Right ventricle myocardium inferior (tissue), 1 donor: ENCODE results near the gene EIF4G2. TPM values are rescaled to one million over a fixed set of nuclear protein-coding genes. Genes with fewer than 3 reads are reported as not detected.

Experiments used
- ATAC-seq: fragments of 200-7000 bp; cut with Tn5 transposase; one replicate; pipeline ENCODE4 v1.9.1; 2020; ENCODE audit warnings: mild to moderate bottlenecking, moderate library complexity
- DNase-seq: peaks from one replicate; pipeline ENCODE4 v3.0.0; 2021; ENCODE audit errors: missing footprints
- intact Hi-C: fragments of 100-400 bp; cut with DNase I; formaldehyde crosslinking; loops from one replicate; pipeline ENCODE4 v1.11.0; 2022
- total RNA-seq: library from RNA; stranded (reverse); fragmentation: NEBNext Ultra II Directional; extraction: Animal tissue kit (Norgen Biotek cat#: 25700); gene quantifications from one replicate; pipeline ENCODE4 v1.2.1, GENCODE V29; 2021
- donor health status: DM: no; HTN: yes; CAD: no; lungs with severe emphysema.

EIF4G2 gene
- total RNA-seq, 1 donor from 2014 or later: 752 TPM

- ATAC-seq (no peak), DNase-seq (no peak)
- intact Hi-C loops: no loop called here
These were observed 9.9 kb upstream of the EIF4G2 start for GRCh38 chr11:10818594-10818993.

- intact Hi-C loops: no loop called here
- no peak for ATAC-seq
These were observed 5.2 kb upstream of the EIF4G2 start for GRCh38 chr11:10813945-10814344.

GRCh38 chr11:10809373-10810160 is 841 bp upstream of the EIF4G2 start:
- intact Hi-C loops: loop anchor here (1.0 to 5.0 kb wide), 5 partner anchors 42 to 123 kb away; partner anchors contain the start of gene ZBED5
- DNase-seq: peak; percentile 69
- ATAC-seq: peak; percentile 47

More at GRCh38 chr11:10813945-10814344, 5.2 kb upstream of the EIF4G2 start:
- no peak for DNase-seq

GRCh38 chr11:10808235-10808552 is 532 bp downstream of the EIF4G2 start:
- ATAC-seq: peak; percentile 12
- intact Hi-C loops: loop anchor here (2.0 to 5.0 kb wide), 3 partner anchors 41 to 124 kb away; no protein-coding TSS in a partner anchor
- peak; percentile 71 for DNase-seq

- ATAC-seq: peak; percentile 29
- DNase-seq: peak; percentile 84
- intact Hi-C loops: loop anchor here (2.0 to 5.0 kb wide), 3 partner anchors 40 to 125 kb away; no protein-coding TSS in a partner anchor
These were observed 1.1 kb downstream of the EIF4G2 start for GRCh38 chr11:10807493-10808234.

- ATAC-seq (no peak), DNase-seq (no peak)
- intact Hi-C loops: loop anchor here (5.0 kb wide), 2 partner anchors 39 to 126 kb away; no protein-coding TSS in a partner anchor
These were observed 2.5 kb downstream of the EIF4G2 start for GRCh38 chr11:10806206-10806605.

GRCh38 chr11:10805741-10806140 is 3.0 kb downstream of the EIF4G2 start:
- intact Hi-C loops: loop anchor here (5.0 kb wide), 2 partner anchors 38 to 127 kb away; no protein-coding TSS in a partner anchor
- no peak for ATAC-seq
- no peak for DNase-seq

GRCh38 chr11:10803676-10804075 is 5.0 kb downstream of the EIF4G2 start:
- DNase-seq (no peak), ATAC-seq (no peak)
- intact Hi-C loops: no loop called here

GRCh38 chr11:10800292-10800691 is 8.4 kb downstream of the EIF4G2 start:
- no peak for DNase-seq
- intact Hi-C loops: no loop called here
- ATAC-seq: no peak

GRCh38 chr11:10798330-10798928 is 10.3 kb downstream of the EIF4G2 start:
- ATAC-seq: no peak
- intact Hi-C loops: no loop called here
- no peak for DNase-seq

- ATAC-seq (no peak), DNase-seq (no peak)
- intact Hi-C loops: no loop called here
These were observed 11.2 kb downstream of the EIF4G2 start for GRCh38 chr11:10797531-10797930.

- intact Hi-C loops: no loop called here
- DNase-seq: no peak
- no peak for ATAC-seq
These were observed 11.7 kb downstream of the EIF4G2 start for GRCh38 chr11:10797001-10797400.

- no peak for ATAC-seq
- no peak for DNase-seq
- intact Hi-C loops: no loop called here
These were observed 12.5 kb downstream of the EIF4G2 start for GRCh38 chr11:10796191-10796590.

- intact Hi-C loops: loop anchor here (2.0 to 5.0 kb wide), 3 partner anchors 114 to 229 kb away; no protein-coding TSS in a partner anchor
- ATAC-seq (no peak), DNase-seq (no peak)
These were observed 15.1 kb downstream of the EIF4G2 start for GRCh38 chr11:10793470-10794255.

- DNase-seq (peak; percentile 94), ATAC-seq (peak; percentile 93)
- intact Hi-C loops: loop anchor here (2.0 to 5.0 kb wide), 3 partner anchors 115 to 230 kb away; no protein-coding TSS in a partner anchor
These were observed 16.2 kb downstream of the EIF4G2 start for GRCh38 chr11:10792385-10793068.

GRCh38 chr11:10786451-10786850 is 22.3 kb downstream of the EIF4G2 start:
- intact Hi-C loops: loop anchor here (10.0 kb wide), 1 partner anchor 368 kb away; no protein-coding TSS in a partner anchor

GRCh38 chr11:10785146-10785474 is 23.6 kb downstream of the EIF4G2 start:
- DNase-seq: no peak
- intact Hi-C loops: loop anchor here (10.0 kb wide), 1 partner anchor 370 kb away; no protein-coding TSS in a partner anchor
- ATAC-seq: no peak

More at GRCh38 chr11:10786451-10786850, 22.3 kb downstream of the EIF4G2 start:
- ATAC-seq: no peak
- no peak for DNase-seq
